ENCODE results near the gene GBA2. TPM values are rescaled to one million over a fixed set of nuclear protein-coding genes. Genes with fewer than 3 reads are reported as not detected.

GBA2 gene
- total and polyA plus RNA-seq, 2 experiments from 2014 or later = 32.1 to 80.1 TPM

DNA sequence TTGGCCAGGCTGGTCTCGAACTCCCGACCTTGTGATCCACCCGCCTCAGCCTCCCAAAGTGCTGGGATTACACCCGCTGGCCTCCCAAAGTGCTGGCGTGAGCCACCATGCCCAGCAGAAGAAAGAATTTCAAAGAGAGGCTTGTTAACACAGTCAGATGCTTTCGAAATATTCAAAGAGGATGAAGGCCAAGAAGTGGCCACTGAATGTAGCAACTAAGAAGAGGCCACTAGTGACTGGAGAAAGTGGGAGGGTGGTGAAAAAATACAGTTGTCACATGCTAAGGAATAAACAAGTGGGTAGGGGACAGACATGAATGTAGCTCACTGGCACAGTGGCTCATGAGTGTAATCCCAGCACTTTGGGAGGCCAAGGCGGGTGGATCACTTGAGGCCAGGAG is 46.3 kb downstream of the GBA2 start (continued):
- TF ChIP-seq, protein P1, sequence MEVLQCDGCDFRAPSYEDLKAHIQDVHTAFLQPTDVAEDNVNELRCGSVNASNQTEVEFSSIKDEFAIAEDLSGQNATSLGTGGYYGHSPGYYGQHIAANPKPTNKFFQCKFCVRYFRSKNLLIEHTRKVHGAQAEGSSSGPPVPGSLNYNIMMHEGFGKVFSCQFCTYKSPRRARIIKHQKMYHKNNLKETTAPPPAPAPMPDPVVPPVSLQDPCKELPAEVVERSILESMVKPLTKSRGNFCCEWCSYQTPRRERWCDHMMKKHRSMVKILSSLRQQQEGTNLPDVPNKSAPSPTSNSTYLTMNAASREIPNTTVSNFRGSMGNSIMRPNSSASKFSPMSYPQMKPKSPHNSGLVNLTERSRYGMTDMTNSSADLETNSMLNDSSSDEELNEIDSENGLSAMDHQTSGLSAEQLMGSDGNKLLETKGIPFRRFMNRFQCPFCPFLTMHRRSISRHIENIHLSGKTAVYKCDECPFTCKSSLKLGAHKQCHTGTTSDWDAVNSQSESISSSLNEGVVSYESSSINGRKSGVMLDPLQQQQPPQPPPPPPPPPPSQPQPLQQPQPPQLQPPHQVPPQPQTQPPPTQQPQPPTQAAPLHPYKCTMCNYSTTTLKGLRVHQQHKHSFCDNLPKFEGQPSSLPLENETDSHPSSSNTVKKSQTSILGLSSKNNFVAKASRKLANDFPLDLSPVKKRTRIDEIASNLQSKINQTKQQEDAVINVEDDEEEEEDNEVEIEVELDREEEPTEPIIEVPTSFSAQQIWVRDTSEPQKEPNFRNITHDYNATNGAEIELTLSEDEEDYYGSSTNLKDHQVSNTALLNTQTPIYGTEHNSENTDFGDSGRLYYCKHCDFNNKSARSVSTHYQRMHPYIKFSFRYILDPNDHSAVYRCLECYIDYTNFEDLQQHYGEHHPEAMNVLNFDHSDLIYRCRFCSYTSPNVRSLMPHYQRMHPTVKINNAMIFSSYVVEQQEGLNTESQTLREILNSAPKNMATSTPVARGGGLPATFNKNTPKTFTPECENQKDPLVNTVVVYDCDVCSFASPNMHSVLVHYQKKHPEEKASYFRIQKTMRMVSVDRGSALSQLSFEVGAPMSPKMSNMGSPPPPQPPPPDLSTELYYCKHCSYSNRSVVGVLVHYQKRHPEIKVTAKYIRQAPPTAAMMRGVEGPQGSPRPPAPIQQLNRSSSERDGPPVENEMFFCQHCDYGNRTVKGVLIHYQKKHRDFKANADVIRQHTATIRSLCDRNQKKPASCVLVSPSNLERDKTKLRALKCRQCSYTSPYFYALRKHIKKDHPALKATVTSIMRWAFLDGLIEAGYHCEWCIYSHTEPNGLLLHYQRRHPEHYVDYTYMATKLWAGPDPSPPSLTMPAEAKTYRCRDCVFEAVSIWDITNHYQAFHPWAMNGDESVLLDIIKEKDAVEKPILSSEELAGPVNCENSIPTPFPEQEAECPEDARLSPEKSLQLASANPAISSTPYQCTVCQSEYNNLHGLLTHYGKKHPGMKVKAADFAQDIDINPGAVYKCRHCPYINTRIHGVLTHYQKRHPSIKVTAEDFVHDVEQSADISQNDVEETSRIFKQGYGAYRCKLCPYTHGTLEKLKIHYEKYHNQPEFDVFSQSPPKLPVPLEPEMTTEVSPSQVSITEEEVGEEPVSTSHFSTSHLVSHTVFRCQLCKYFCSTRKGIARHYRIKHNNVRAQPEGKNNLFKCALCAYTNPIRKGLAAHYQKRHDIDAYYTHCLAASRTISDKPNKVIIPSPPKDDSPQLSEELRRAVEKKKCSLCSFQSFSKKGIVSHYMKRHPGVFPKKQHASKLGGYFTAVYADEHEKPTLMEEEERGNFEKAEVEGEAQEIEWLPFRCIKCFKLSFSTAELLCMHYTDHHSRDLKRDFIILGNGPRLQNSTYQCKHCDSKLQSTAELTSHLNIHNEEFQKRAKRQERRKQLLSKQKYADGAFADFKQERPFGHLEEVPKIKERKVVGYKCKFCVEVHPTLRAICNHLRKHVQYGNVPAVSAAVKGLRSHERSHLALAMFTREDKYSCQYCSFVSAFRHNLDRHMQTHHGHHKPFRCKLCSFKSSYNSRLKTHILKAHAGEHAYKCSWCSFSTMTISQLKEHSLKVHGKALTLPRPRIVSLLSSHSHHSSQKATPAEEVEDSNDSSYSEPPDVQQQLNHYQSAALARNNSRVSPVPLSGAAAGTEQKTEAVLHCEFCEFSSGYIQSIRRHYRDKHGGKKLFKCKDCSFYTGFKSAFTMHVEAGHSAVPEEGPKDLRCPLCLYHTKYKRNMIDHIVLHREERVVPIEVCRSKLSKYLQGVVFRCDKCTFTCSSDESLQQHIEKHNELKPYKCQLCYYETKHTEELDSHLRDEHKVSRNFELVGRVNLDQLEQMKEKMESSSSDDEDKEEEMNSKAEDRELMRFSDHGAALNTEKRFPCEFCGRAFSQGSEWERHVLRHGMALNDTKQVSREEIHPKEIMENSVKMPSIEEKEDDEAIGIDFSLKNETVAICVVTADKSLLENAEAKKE (CRISPR knock-in tag; IDR thresholded peaks at IDR 0.05) = no peak
- TF ChIP-seq CREB1 (CRISPR knock-in tag; IDR thresholded peaks at IDR 0.05; ENCODE audit: low read depth) (no peak), STAT1 (IDR thresholded peaks at IDR 0.05; ENCODE audit: unreplicated experiment) (no peak), ZNF114 (CRISPR knock-in tag; IDR thresholded peaks at IDR 0.05) (no peak)
- TF ChIP-seq, protein P2, sequence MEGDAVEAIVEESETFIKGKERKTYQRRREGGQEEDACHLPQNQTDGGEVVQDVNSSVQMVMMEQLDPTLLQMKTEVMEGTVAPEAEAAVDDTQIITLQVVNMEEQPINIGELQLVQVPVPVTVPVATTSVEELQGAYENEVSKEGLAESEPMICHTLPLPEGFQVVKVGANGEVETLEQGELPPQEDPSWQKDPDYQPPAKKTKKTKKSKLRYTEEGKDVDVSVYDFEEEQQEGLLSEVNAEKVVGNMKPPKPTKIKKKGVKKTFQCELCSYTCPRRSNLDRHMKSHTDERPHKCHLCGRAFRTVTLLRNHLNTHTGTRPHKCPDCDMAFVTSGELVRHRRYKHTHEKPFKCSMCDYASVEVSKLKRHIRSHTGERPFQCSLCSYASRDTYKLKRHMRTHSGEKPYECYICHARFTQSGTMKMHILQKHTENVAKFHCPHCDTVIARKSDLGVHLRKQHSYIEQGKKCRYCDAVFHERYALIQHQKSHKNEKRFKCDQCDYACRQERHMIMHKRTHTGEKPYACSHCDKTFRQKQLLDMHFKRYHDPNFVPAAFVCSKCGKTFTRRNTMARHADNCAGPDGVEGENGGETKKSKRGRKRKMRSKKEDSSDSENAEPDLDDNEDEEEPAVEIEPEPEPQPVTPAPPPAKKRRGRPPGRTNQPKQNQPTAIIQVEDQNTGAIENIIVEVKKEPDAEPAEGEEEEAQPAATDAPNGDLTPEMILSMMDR (conservative IDR thresholded peaks at IDR 0.05; ENCODE audit: low read depth in 2 of 2) = no peak
- TF ChIP-seq, protein P3, sequence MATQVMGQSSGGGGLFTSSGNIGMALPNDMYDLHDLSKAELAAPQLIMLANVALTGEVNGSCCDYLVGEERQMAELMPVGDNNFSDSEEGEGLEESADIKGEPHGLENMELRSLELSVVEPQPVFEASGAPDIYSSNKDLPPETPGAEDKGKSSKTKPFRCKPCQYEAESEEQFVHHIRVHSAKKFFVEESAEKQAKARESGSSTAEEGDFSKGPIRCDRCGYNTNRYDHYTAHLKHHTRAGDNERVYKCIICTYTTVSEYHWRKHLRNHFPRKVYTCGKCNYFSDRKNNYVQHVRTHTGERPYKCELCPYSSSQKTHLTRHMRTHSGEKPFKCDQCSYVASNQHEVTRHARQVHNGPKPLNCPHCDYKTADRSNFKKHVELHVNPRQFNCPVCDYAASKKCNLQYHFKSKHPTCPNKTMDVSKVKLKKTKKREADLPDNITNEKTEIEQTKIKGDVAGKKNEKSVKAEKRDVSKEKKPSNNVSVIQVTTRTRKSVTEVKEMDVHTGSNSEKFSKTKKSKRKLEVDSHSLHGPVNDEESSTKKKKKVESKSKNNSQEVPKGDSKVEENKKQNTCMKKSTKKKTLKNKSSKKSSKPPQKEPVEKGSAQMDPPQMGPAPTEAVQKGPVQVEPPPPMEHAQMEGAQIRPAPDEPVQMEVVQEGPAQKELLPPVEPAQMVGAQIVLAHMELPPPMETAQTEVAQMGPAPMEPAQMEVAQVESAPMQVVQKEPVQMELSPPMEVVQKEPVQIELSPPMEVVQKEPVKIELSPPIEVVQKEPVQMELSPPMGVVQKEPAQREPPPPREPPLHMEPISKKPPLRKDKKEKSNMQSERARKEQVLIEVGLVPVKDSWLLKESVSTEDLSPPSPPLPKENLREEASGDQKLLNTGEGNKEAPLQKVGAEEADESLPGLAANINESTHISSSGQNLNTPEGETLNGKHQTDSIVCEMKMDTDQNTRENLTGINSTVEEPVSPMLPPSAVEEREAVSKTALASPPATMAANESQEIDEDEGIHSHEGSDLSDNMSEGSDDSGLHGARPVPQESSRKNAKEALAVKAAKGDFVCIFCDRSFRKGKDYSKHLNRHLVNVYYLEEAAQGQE (IDR thresholded peaks at IDR 0.05; ENCODE audit: unreplicated experiment) = no peak
- TF ChIP-seq, protein P4, sequence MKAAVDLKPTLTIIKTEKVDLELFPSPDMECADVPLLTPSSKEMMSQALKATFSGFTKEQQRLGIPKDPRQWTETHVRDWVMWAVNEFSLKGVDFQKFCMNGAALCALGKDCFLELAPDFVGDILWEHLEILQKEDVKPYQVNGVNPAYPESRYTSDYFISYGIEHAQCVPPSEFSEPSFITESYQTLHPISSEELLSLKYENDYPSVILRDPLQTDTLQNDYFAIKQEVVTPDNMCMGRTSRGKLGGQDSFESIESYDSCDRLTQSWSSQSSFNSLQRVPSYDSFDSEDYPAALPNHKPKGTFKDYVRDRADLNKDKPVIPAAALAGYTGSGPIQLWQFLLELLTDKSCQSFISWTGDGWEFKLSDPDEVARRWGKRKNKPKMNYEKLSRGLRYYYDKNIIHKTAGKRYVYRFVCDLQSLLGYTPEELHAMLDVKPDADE (IDR thresholded peaks at IDR 0.05) = no peak

Data from GM23338 (cell line).